Fibroblast of skin of right quadriceps (primary cell): ENCODE results near the gene GLIS1.

Source experiments
- DNase-seq: peaks from one replicate; pipeline ENCODE4 v3.0.0-alpha.2; 2013

Gene GLIS1

GRCh38 chr1:53542551-53542950 lies 196.4 kb downstream of the GLIS1 start:
- DNase-seq = no peak

- peak; percentile 83 for DNase-seq
Observed at GRCh38 chr1:53541761-53542550, 197.0 kb downstream of the GLIS1 start.

GRCh38 chr1:53541263-53541625 lies 197.7 kb downstream of the GLIS1 start:
- DNase-seq = no peak

- DNase-seq = no peak
Observed at GRCh38 chr1:53540604-53541262, 198.2 kb downstream of the GLIS1 start.

- no peak for DNase-seq
Observed at GRCh38 chr1:53539711-53540603, 199.0 kb downstream of the GLIS1 start.

GRCh38 chr1:53539226-53539625 lies 199.7 kb downstream of the GLIS1 start:
- DNase-seq = no peak

- no peak for DNase-seq
Observed at GRCh38 chr1:53536606-53537005, 202.4 kb downstream of the GLIS1 start.

GRCh38 chr1:53535846-53536245 lies 203.1 kb downstream of the GLIS1 start:
- DNase-seq = peak; percentile 22

GRCh38 chr1:53535226-53535625 lies 203.7 kb downstream of the GLIS1 start:
- no peak for DNase-seq

- DNase-seq = no peak
Observed at GRCh38 chr1:53532912-53533311, 206.1 kb downstream of the GLIS1 start.

- no peak for DNase-seq
Observed at GRCh38 chr1:53532377-53532776, 206.6 kb downstream of the GLIS1 start.

- DNase-seq = no peak
Observed at GRCh38 chr1:53530550-53530949, 208.4 kb downstream of the GLIS1 start.

- no peak for DNase-seq
Observed at GRCh38 chr1:53529555-53529954, 209.4 kb downstream of the GLIS1 start.

GRCh38 chr1:53527368-53527767 lies 211.6 kb downstream of the GLIS1 start:
- DNase-seq = no peak

GRCh38 chr1:53526451-53527101 lies 212.4 kb downstream of the GLIS1 start:
- peak; percentile 69 for DNase-seq

- DNase-seq = no peak
Observed at GRCh38 chr1:53525595-53525994, 213.4 kb downstream of the GLIS1 start.

- no peak for DNase-seq
Observed at GRCh38 chr1:53524428-53525375, 214.3 kb downstream of the GLIS1 start.

GRCh38 chr1:53521924-53522552 lies 216.9 kb downstream of the GLIS1 start:
- DNase-seq = no peak

GRCh38 chr1:53520481-53520880 lies 218.5 kb downstream of the GLIS1 start:
- DNase-seq = no peak

GRCh38 chr1:53519421-53519820 lies 219.5 kb downstream of the GLIS1 start:
- no peak for DNase-seq

GRCh38 chr1:53518775-53519174 lies 220.2 kb downstream of the GLIS1 start:
- no peak for DNase-seq
